Upper lobe of right lung (tissue), 1 donor: Measurements from ENCODE around the gene PTPN3. TPM values are rescaled to one million over a fixed set of nuclear protein-coding genes. Genes with fewer than 3 reads are reported as not detected.

Source experiments
- ATAC-seq: fragments of 200-7000 bp; cut with Tn5 transposase; one replicate; pipeline ENCODE4 v1.9.1; 2020; ENCODE audit warnings: mild to moderate bottlenecking, moderate library complexity
- DNase-seq: peaks from one replicate; pipeline ENCODE4 v3.0.0-alpha.2; 2020
- H3K27ac ChIP-seq: fragments of 200-600 bp; one replicate; pipeline ENCODE4 v1.8.0; 2022
- H3K27me3 ChIP-seq: fragments of 200-600 bp; one replicate; pipeline ENCODE4 v1.8.0; 2022; ENCODE audit warnings: mild to moderate bottlenecking
- H3K36me3 ChIP-seq: fragments of 200-600 bp; one replicate; pipeline ENCODE4 v1.8.0; 2022
- H3K4me1 ChIP-seq: fragments of 200-600 bp; one replicate; pipeline ENCODE4 v1.8.0; 2022
- H3K4me3 ChIP-seq: fragments of 200-600 bp; one replicate; pipeline ENCODE4 v1.8.0; 2022; ENCODE audit warnings: mild to moderate bottlenecking
- H3K9me3 ChIP-seq: fragments of 200-600 bp; one replicate; pipeline ENCODE4 v1.8.0; 2022
- intact Hi-C: fragments of 100-400 bp; cut with DNase I; formaldehyde crosslinking; loops from one replicate; pipeline ENCODE4 v1.11.0; 2022
- total RNA-seq: library from RNA; stranded (reverse); fragmentation: NEBNext Ultra II Directional; extraction: Animal tissue kit (Norgen Biotek cat#: 25700); gene quantifications from one replicate; pipeline ENCODE4 v1.2.1, GENCODE V29; 2021
- TF ChIP-seq, protein P1 (sequence below): fragments of 200-600 bp; IDR thresholded peaks from one replicate; pipeline ENCODE4 v1.8.0; 2022; ENCODE audit warnings: antibody characterized with exemption
- donor health status: DM: no; HTN: yes; CAD: no; lungs with severe emphysema.

PTPN3 gene
- total RNA-seq, 1 donor from 2014 or later: 17.1 TPM

DNA sequence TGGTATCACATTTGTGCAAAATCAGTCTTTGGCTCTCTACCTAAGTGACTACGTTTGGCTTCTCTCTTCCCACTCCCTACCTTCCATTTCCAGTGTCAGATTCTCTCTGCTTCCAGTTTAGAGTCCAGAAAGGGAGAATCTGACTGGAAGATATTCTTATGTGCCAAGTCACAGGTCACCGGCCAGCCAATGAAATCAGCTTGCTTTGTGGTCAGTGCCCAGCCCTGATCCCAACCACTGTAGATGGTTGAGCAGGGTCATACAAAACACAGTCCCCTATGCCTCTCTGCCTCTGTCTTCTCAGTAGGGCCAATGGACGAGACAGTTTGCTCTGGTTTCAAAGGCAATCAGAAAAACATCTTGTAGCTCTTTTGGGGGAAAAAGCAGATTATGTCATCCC lies 161.7 kb downstream of the PTPN3 start:
- H3K27ac ChIP-seq: no peak overlapping the region

DNA sequence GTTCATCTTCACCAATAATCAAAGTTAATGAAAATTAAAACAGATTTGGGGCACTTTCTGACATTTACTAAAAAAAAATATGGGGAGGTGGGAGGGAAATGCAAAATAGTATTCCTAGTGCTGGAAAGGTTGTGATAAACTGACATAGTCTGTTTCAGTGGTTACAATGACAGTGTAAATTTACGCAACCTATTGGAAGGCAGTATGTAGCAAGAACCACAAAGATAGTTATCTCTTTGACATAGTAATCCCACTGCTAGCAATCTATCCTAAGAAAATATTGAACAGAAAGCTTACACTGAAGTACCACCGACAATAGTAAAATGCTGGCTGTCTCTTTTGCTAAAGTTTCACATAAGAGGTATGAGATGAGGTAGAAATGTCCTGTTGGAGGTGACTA lies 162.2 kb downstream of the PTPN3 start:
- H3K27me3 ChIP-seq: no peaks in the 10 kb centered on the region
- H3K27ac ChIP-seq: no peak overlapping the region
- H3K4me3 ChIP-seq: no peak overlapping the region
- ATAC-seq: no peak
- peaks cover 3% of the 10 kb centered on the region for H3K4me1 ChIP-seq
- H3K36me3 ChIP-seq: no peaks in the 10 kb centered on the region
- no peaks in the 10 kb centered on the region for H3K9me3 ChIP-seq
- intact Hi-C loops: no loop called here
- no peak for DNase-seq
- TF ChIP-seq, protein P1, sequence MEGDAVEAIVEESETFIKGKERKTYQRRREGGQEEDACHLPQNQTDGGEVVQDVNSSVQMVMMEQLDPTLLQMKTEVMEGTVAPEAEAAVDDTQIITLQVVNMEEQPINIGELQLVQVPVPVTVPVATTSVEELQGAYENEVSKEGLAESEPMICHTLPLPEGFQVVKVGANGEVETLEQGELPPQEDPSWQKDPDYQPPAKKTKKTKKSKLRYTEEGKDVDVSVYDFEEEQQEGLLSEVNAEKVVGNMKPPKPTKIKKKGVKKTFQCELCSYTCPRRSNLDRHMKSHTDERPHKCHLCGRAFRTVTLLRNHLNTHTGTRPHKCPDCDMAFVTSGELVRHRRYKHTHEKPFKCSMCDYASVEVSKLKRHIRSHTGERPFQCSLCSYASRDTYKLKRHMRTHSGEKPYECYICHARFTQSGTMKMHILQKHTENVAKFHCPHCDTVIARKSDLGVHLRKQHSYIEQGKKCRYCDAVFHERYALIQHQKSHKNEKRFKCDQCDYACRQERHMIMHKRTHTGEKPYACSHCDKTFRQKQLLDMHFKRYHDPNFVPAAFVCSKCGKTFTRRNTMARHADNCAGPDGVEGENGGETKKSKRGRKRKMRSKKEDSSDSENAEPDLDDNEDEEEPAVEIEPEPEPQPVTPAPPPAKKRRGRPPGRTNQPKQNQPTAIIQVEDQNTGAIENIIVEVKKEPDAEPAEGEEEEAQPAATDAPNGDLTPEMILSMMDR: no peak

More for the DNA sequence above, 161.7 kb downstream of the PTPN3 start:
- H3K9me3 ChIP-seq: no peaks in the 10 kb centered on the region
- TF ChIP-seq, protein P1: no peak
- intact Hi-C loops: no loop called here
- no peaks in the 10 kb centered on the region for H3K36me3 ChIP-seq
- ATAC-seq: no peak
- peaks cover 3% of the 10 kb centered on the region for H3K4me1 ChIP-seq
- H3K4me3 ChIP-seq: no peak overlapping the region
- DNase-seq: no peak
- no peaks in the 10 kb centered on the region for H3K27me3 ChIP-seq

- no peak for ATAC-seq
- Histone ChIP-seq H3K4me3 (no peak overlapping the region), H3K27me3 (no peaks in the 10 kb centered on the region), H3K4me1 (peaks cover 3% of the 10 kb centered on the region), H3K36me3 (no peaks in the 10 kb centered on the region), H3K27ac (no peak overlapping the region), H3K9me3 (no peaks in the 10 kb centered on the region)
- no peak for DNase-seq
- intact Hi-C loops: no loop called here
- TF ChIP-seq, protein P1: no peak
Measured at GRCh38 chr9:109335121-109335520, 163.0 kb downstream of the PTPN3 start.

GRCh38 chr9:109331353-109331752 lies 166.8 kb downstream of the PTPN3 start:
- H3K27ac ChIP-seq: no peak overlapping the region
- peak; percentile 93 for DNase-seq
- no peaks in the 10 kb centered on the region for H3K9me3 ChIP-seq
- ATAC-seq: peak; percentile 93
- intact Hi-C loops: no loop called here
- TF ChIP-seq, protein P1: no peak
- H3K27me3 ChIP-seq: no peaks in the 10 kb centered on the region
- H3K4me3 ChIP-seq: no peak overlapping the region
- H3K36me3 ChIP-seq: no peaks in the 10 kb centered on the region
- peaks cover 11% of the 10 kb centered on the region for H3K4me1 ChIP-seq

GRCh38 chr9:109329638-109330258 lies 168.4 kb downstream of the PTPN3 start:
- H3K27ac ChIP-seq: peak overlapping the region; percentile 70
- TF ChIP-seq, protein P1: no peak
- DNase-seq: no peak
- peaks cover 11% of the 10 kb centered on the region for H3K4me1 ChIP-seq
- ATAC-seq: peak; percentile 54
- no peaks in the 10 kb centered on the region for H3K36me3 ChIP-seq
- intact Hi-C loops: no loop called here
- H3K4me3 ChIP-seq: no peak overlapping the region
- H3K9me3 ChIP-seq: no peaks in the 10 kb centered on the region
- H3K27me3 ChIP-seq: no peaks in the 10 kb centered on the region
